Central memory CD8-positive, alpha-beta T cell (primary cell): ENCODE results near the gene ZFPM1.

Experiments used
- ATAC-seq: fragments of 150-1000 bp; cut with Tn5 transposase; replicated peaks from 2 replicates; pipeline ENCODE4 v1.10.0; 2022; ENCODE audit warnings: mild to moderate bottlenecking, moderate FRiP score, moderate number of reproducible peaks; ENCODE audit not compliant: poor library complexity, severe bottlenecking; ENCODE audit errors: extremely low read depth
- DNase-seq, 2 donors: peaks; one replicate each; pipeline ENCODE4 v3.0.0; 2021; ENCODE audit warnings: low spot score in 2 of 2
- H3K27ac Mint-ChIP-seq: one replicate; pipeline ENCODE4 v1.8.0; 2022; ENCODE audit warnings: low read depth, mild to moderate bottlenecking, moderate library complexity, mixed read lengths
- H3K27me3 Mint-ChIP-seq: one replicate; pipeline ENCODE4 v1.8.0; 2022; ENCODE audit warnings: mixed read lengths
- H3K36me3 Mint-ChIP-seq: one replicate; pipeline ENCODE4 v1.8.0; 2022; ENCODE audit warnings: mild to moderate bottlenecking, moderate library complexity, mixed read lengths; ENCODE audit not compliant: insufficient read depth
- H3K4me1 Mint-ChIP-seq: one replicate; pipeline ENCODE4 v1.8.0; 2022; ENCODE audit warnings: mixed read lengths
- H3K4me3 Mint-ChIP-seq: one replicate; pipeline ENCODE4 v1.8.0; 2022; ENCODE audit warnings: mild to moderate bottlenecking, moderate library complexity, mixed read lengths
- H3K9me3 Mint-ChIP-seq: one replicate; pipeline ENCODE4 v1.8.0; 2022; ENCODE audit warnings: mixed read lengths

The ZFPM1 gene

GRCh38 chr16:88451586-88452481 lies 1.2 kb upstream of the ZFPM1 start:
- Mint-ChIP-seq H3K27me3 (no peaks in the 10 kb centered on the region), H3K36me3 (peaks cover 18% of the 10 kb centered on the region), H3K4me1 (peaks cover 28% of the 10 kb centered on the region), H3K27ac (peak overlapping the region; percentile 83), H3K9me3 (no peaks in the 10 kb centered on the region), H3K4me3 (peak overlapping the region; percentile 89)
- no peak for DNase-seq
- ATAC-seq = no peak

GRCh38 chr16:88452482-88453216 lies 431 bp upstream of the ZFPM1 start:
- ATAC-seq = peak; percentile 57
- Mint-ChIP-seq H3K36me3 (peaks cover 18% of the 10 kb centered on the region), H3K27me3 (no peaks in the 10 kb centered on the region), H3K4me1 (peaks cover 35% of the 10 kb centered on the region), H3K4me3 (peak overlapping the region; percentile 89), H3K9me3 (no peaks in the 10 kb centered on the region), H3K27ac (peak overlapping the region; percentile 83)
- peak; percentile 96 to 99 for DNase-seq

GRCh38 chr16:88453611-88454522 lies 787 bp downstream of the ZFPM1 start:
- DNase-seq = no peak
- Mint-ChIP-seq H3K9me3 (no peaks in the 10 kb centered on the region), H3K27ac (peak overlapping the region; percentile 90), H3K4me1 (peaks cover 42% of the 10 kb centered on the region), H3K36me3 (peaks cover 20% of the 10 kb centered on the region), H3K4me3 (peak overlapping the region; percentile 89), H3K27me3 (no peaks in the 10 kb centered on the region)
- no peak for ATAC-seq

DNA sequence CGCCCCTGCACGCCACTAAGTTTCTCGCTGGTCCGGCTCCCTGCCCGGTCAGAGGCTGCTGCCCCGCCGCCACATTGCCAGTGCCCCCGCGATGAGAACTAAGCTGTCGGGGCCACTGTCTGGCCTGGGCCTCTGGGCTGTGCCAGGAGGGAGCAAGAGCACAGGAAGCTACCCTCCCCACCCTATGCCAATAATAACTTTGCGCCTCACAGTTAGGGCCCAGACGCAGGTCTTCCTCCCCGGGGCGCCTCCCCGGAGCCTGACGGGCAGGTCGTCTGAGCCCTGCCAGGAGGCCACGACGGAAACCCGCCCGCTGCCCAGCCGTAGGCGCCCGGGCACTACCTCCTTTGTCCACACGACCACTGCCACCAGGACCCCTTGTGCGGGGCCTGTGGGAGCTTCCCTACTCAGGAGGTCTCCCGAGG lies 1.5 kb downstream of the ZFPM1 start:
- Mint-ChIP-seq H3K27ac (peak overlapping the region; percentile 90), H3K4me1 (peaks cover 42% of the 10 kb centered on the region), H3K9me3 (no peaks in the 10 kb centered on the region), H3K27me3 (no peaks in the 10 kb centered on the region), H3K4me3 (peak overlapping the region; percentile 89), H3K36me3 (peaks cover 22% of the 10 kb centered on the region)
- DNase-seq (peak; percentile 45 to 46), ATAC-seq (no peak)

- DNase-seq (peak; percentile 60 to 85), ATAC-seq (peak; percentile 60)
- Mint-ChIP-seq H3K27me3 (no peaks in the 10 kb centered on the region), H3K9me3 (no peaks in the 10 kb centered on the region), H3K36me3 (peaks cover 28% of the 10 kb centered on the region), H3K4me1 (peaks cover 51% of the 10 kb centered on the region), H3K4me3 (peak overlapping the region; percentile 89), H3K27ac (peak overlapping the region; percentile 99)
Observed at GRCh38 chr16:88455610-88456355, 2.7 kb downstream of the ZFPM1 start.

GRCh38 chr16:88456356-88457292 lies 3.5 kb downstream of the ZFPM1 start:
- Mint-ChIP-seq H3K4me1 (peaks cover 54% of the 10 kb centered on the region), H3K36me3 (peaks cover 30% of the 10 kb centered on the region), H3K4me3 (peak overlapping the region; percentile 89), H3K27ac (peak overlapping the region; percentile 99), H3K27me3 (no peaks in the 10 kb centered on the region), H3K9me3 (no peaks in the 10 kb centered on the region)
- ATAC-seq = peak; percentile 7
- DNase-seq = peak in 1 of 2 donors; percentile 37

- H3K36me3 Mint-ChIP-seq = peaks cover 32% of the 10 kb centered on the region
- H3K4me1 Mint-ChIP-seq = peaks cover 49% of the 10 kb centered on the region
- peak overlapping the region; percentile 99 for H3K27ac Mint-ChIP-seq
- no peak for ATAC-seq
- peak overlapping the region; percentile 38 for H3K4me3 Mint-ChIP-seq
- no peak for DNase-seq
- H3K9me3 Mint-ChIP-seq = no peaks in the 10 kb centered on the region
- no peaks in the 10 kb centered on the region for H3K27me3 Mint-ChIP-seq
Observed at GRCh38 chr16:88458039-88458772, 5.1 kb downstream of the ZFPM1 start.

- Mint-ChIP-seq H3K27ac (no peak overlapping the region), H3K36me3 (peaks cover 36% of the 10 kb centered on the region)
Observed at GRCh38 chr16:88458773-88459235, 5.7 kb downstream of the ZFPM1 start.

DNA sequence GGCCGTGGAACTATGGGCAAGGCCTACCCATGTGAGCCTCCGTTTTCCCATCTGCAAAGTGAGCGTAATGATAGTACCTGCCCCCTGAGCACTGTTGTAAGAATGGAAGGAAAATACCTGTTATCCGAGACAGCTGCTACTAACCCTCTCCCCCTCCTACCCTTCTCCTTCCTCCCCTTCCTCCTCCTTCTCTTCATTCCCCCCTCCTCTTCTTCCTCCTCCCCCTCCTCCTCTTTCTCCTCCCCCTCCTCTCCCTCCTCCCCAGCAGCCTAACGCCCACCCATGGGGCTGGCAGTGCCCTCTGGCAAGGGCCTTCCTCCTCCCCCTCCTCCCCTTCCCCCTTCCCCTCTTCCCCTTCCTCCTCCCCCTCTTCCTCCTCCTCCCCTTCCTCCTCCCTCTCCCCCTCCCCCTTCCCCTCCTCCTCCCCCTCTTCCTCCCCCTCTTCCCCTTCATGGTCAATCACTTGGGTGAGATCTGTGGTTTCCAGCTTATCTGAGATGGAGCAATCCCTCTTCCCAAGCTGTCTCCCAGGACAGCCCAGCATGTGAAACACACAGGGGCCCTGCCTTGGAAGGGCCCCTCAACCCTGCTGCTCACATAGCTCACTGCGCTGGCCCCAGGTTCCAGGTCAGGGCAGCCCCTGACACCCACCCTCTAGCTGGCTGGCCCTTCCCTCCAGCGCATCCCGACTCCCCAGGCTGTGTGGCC lies 6.4 kb downstream of the ZFPM1 start:
- H3K27me3 Mint-ChIP-seq = no peaks in the 10 kb centered on the region
- peaks cover 51% of the 10 kb centered on the region for H3K4me1 Mint-ChIP-seq
- DNase-seq (no peak), ATAC-seq (no peak)
- peak overlapping the region; percentile 49 for H3K27ac Mint-ChIP-seq
- H3K9me3 Mint-ChIP-seq = no peaks in the 10 kb centered on the region
- H3K36me3 Mint-ChIP-seq = peaks cover 35% of the 10 kb centered on the region
- H3K4me3 Mint-ChIP-seq = peak overlapping the region; percentile 7

More at GRCh38 chr16:88458773-88459235, 5.7 kb downstream of the ZFPM1 start:
- Mint-ChIP-seq H3K9me3 (no peaks in the 10 kb centered on the region), H3K4me3 (peak overlapping the region; percentile 7), H3K4me1 (peaks cover 49% of the 10 kb centered on the region), H3K27me3 (no peaks in the 10 kb centered on the region)
- ATAC-seq = no peak
- DNase-seq = no peak
